Measurements from ENCODE around the gene MTCL1. TPM values are rescaled to one million over a fixed set of nuclear protein-coding genes. Genes with fewer than 3 reads are reported as not detected.

Gene MTCL1
- total and polyA plus RNA-seq, 4 donors = 0.65 to 5.4 (median 1.4) TPM

- no peaks in the 10 kb centered on the region for H3K9me3 ChIP-seq (ENCODE audit: control insufficient read depth in 4 of 4, low read length in 3 of 4)
- no peak overlapping the region for H3K27ac ChIP-seq (ENCODE audit: low read depth in 1 of 2, low read length in 2 of 2)
- 66% methylated on average over 8 of the region's 8 CpGs for WGBS
- H3K4me3 ChIP-seq (ENCODE audit: low read depth in 1 of 3, low read length in 3 of 3) = no peak overlapping the region
- H3K27me3 ChIP-seq (ENCODE audit: control insufficient read depth in 4 of 4, insufficient read depth in 4 of 4, low read length in 3 of 4) = no peaks in the 10 kb centered on the region
- H3K9ac ChIP-seq (ENCODE audit: low read depth in 1 of 2, low read length in 2 of 2) = no peak overlapping the region
- H3K4me1 ChIP-seq (ENCODE audit: control insufficient read depth in 4 of 4, insufficient read depth in 4 of 4, low read length in 3 of 4) = no peaks in the 10 kb centered on the region
- H3K36me3 ChIP-seq (ENCODE audit: control insufficient read depth in 4 of 4, insufficient read depth in 3 of 4, low read depth in 1 of 4, low read length in 3 of 4) = no peaks in the 10 kb centered on the region
- no peak for TF ChIP-seq RXRA (IDR thresholded peaks at IDR 0.05)
- TF ChIP-seq SP1 (IDR thresholded peaks at IDR 0.05) = no peak
- no peak for TF ChIP-seq NR2F2 (IDR thresholded peaks at IDR 0.05)
- no peak for TF ChIP-seq EGR1 (IDR thresholded peaks at IDR 0.05; ENCODE audit: low read depth in 2 of 2)
- no peak for TF ChIP-seq MAX (IDR thresholded peaks at IDR 0.05)
- no peak for TF ChIP-seq FOXA2 (IDR thresholded peaks at IDR 0.05)
- no peak for TF ChIP-seq TAF1 (conservative IDR thresholded peaks at IDR 0.05)
- TF ChIP-seq HNF4A (conservative IDR thresholded peaks at IDR 0.05) = no peak
- TF ChIP-seq ATF3 (IDR thresholded peaks at IDR 0.05) = no peak
- no peak for TF ChIP-seq RAD21 (IDR thresholded peaks at IDR 0.05)
- TF ChIP-seq GABPA (IDR thresholded peaks at IDR 0.05 in 1 of 2, conservative IDR thresholded peaks at IDR 0.05 in 1 of 2) = no peak
- TF ChIP-seq CTCF (IDR thresholded peaks at IDR 0.05; ENCODE audit: low read depth, low read length, missing input control) = no peak
- TF ChIP-seq FOXA1 (IDR thresholded peaks at IDR 0.05) = no peak
- TF ChIP-seq HNF4G (IDR thresholded peaks at IDR 0.05) = no peak
- TF ChIP-seq ZBTB33 (IDR thresholded peaks at IDR 0.05) = no peak
- no peak for TF ChIP-seq JUND (IDR thresholded peaks at IDR 0.05)
- TF ChIP-seq REST (IDR thresholded peaks at IDR 0.05) = no peak
- DNase-seq (ENCODE audit: low spot score) = no peak
Observed at GRCh38 chr18:8713691-8714090, 8.3 kb downstream of the MTCL1 start.

- no peaks in the 10 kb centered on the region for H3K9me3 ChIP-seq (ENCODE audit: control insufficient read depth in 4 of 4, low read length in 3 of 4)
- H3K4me3 ChIP-seq (ENCODE audit: low read depth in 1 of 3, low read length in 3 of 3) = no peak overlapping the region
- H3K27ac ChIP-seq (ENCODE audit: low read depth in 1 of 2, low read length in 2 of 2) = no peak overlapping the region
- no peaks in the 10 kb centered on the region for H3K4me1 ChIP-seq (ENCODE audit: control insufficient read depth in 4 of 4, insufficient read depth in 4 of 4, low read length in 3 of 4)
- no peak for DNase-seq (ENCODE audit: low spot score)
- TF ChIP-seq YY1 (IDR thresholded peaks at IDR 0.05) (no peak), FOXA1 (IDR thresholded peaks at IDR 0.05) (no peak), RXRA (IDR thresholded peaks at IDR 0.05) (no peak), GABPA (IDR thresholded peaks at IDR 0.05 in 1 of 2, conservative IDR thresholded peaks at IDR 0.05 in 1 of 2) (no peak), SP1 (IDR thresholded peaks at IDR 0.05) (no peak), ZBTB33 (IDR thresholded peaks at IDR 0.05) (no peak), CTCF (IDR thresholded peaks at IDR 0.05; ENCODE audit: low read depth, low read length, missing input control) (no peak), NR2F2 (IDR thresholded peaks at IDR 0.05) (no peak), EGR1 (IDR thresholded peaks at IDR 0.05; ENCODE audit: low read depth in 2 of 2) (no peak)
- H3K9ac ChIP-seq (ENCODE audit: low read depth in 1 of 2, low read length in 2 of 2) = no peak overlapping the region
- H3K36me3 ChIP-seq (ENCODE audit: control insufficient read depth in 4 of 4, insufficient read depth in 3 of 4, low read depth in 1 of 4, low read length in 3 of 4) = no peaks in the 10 kb centered on the region
- WGBS = 87% methylated on average over 4 of the region's 4 CpGs
- H3K27me3 ChIP-seq (ENCODE audit: control insufficient read depth in 4 of 4, insufficient read depth in 4 of 4, low read length in 3 of 4) = no peaks in the 10 kb centered on the region
Observed at GRCh38 chr18:8715599-8715998, 10.2 kb downstream of the MTCL1 start.
